Body of pancreas (tissue), 4 donors: ENCODE data around the gene SNRPD3.

Experiments used
- POLR2A ChIP-seq, 3 donors: fragments of 450-650 bp; IDR thresholded peaks; one replicate each; pipeline ENCODE4 v1.6.1; 2016; ENCODE audit warnings: antibody characterized with exemption in 3 of 3, mild to moderate bottlenecking in 2 of 3
- TF ChIP-seq, protein P1 (sequence below), 7 experiments: fragments of 450-650 bp in 4 of 7; fragments of 200-600 bp in 3 of 7; sonication (generic) in 3 of 7; IDR thresholded peaks; one replicate each; pipeline ENCODE4 v1.5.1; 2016 to 2019; ENCODE audit warnings: antibody characterized with exemption in 7 of 7

DNA sequence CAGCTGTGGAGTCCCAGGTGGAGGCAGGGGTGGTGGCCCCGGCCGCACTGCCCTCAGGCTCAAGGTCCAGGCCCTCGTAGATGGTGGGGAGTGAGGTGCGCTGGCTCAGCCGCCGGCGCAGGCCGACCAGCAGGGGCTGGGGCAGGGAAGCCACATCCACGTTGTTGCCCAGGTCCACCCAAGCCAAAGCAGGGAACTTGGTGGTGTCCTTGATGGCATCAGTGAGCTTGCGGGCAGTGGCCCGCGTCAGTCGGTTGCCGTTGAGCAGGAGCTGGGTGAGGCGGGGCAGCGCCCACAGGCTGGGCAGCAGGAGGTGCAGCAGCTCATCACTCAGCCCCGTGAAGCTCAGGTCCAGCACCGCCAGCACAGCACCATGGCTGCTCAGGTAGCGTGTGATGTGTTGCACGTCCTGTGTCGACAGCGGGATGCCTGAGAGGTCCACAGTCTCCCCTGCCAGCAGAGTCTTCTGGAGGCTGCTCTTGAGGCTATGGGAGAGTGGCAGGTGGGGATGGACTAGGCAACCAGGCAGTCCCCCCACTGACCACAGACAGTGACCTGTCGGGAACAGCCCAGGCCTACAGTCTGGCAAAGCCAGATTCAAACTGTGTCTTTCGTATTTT, 30.2 kb downstream of the SNRPD3 start:
- TF ChIP-seq, protein P1, sequence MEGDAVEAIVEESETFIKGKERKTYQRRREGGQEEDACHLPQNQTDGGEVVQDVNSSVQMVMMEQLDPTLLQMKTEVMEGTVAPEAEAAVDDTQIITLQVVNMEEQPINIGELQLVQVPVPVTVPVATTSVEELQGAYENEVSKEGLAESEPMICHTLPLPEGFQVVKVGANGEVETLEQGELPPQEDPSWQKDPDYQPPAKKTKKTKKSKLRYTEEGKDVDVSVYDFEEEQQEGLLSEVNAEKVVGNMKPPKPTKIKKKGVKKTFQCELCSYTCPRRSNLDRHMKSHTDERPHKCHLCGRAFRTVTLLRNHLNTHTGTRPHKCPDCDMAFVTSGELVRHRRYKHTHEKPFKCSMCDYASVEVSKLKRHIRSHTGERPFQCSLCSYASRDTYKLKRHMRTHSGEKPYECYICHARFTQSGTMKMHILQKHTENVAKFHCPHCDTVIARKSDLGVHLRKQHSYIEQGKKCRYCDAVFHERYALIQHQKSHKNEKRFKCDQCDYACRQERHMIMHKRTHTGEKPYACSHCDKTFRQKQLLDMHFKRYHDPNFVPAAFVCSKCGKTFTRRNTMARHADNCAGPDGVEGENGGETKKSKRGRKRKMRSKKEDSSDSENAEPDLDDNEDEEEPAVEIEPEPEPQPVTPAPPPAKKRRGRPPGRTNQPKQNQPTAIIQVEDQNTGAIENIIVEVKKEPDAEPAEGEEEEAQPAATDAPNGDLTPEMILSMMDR (IDR thresholded peaks at IDR 0.05) = no peak
- TF ChIP-seq POLR2A (IDR thresholded peaks at IDR 0.05) = no peak
